Osteocyte (in vitro differentiated cells): ENCODE data around the gene TAT. TPM values are rescaled to one million over a fixed set of nuclear protein-coding genes. Genes with fewer than 3 reads are reported as not detected.

Source experiments
- DNase-seq: peaks from one replicate; pipeline ENCODE4 v3.0.0; 2021; ENCODE audit warnings: mixed read lengths; ENCODE audit not compliant: unreplicated experiment; ENCODE audit errors: extremely low spot score
- H3K27ac Mint-ChIP-seq: one replicate; pipeline ENCODE4 v1.8.0; 2021; ENCODE audit warnings: mild to moderate bottlenecking, mixed read lengths; ENCODE audit not compliant: unreplicated experiment
- H3K27me3 Mint-ChIP-seq: one replicate; pipeline ENCODE4 v1.8.0; 2021; ENCODE audit warnings: mixed read lengths; ENCODE audit not compliant: unreplicated experiment
- H3K36me3 Mint-ChIP-seq: one replicate; pipeline ENCODE4 v1.8.0; 2021; ENCODE audit warnings: mixed read lengths; ENCODE audit not compliant: unreplicated experiment
- H3K4me1 Mint-ChIP-seq: one replicate; pipeline ENCODE4 v1.8.0; 2021; ENCODE audit warnings: mixed read lengths; ENCODE audit not compliant: unreplicated experiment
- H3K4me3 Mint-ChIP-seq: one replicate; pipeline ENCODE4 v1.8.0; 2021; ENCODE audit warnings: mild to moderate bottlenecking, moderate library complexity, mixed read lengths; ENCODE audit not compliant: unreplicated experiment
- H3K9me3 Mint-ChIP-seq: one replicate; pipeline ENCODE4 v1.8.0; 2021; ENCODE audit warnings: mixed read lengths; ENCODE audit not compliant: unreplicated experiment
- long read RNA-seq: library from polyadenylated mRNA; unstranded; transcript quantifications from one replicate; pipeline ENCODE4 v2.0.0, GENCODE V29; 2021
- total RNA-seq: library from RNA; stranded (reverse); gene quantifications from 2 replicates; pipeline ENCODE4 v1.2.1, GENCODE V29; 2021
- TF ChIP-seq, protein P1 (sequence below): fragments of 200-600 bp; sonication (generic); IDR thresholded peaks from 2 replicates; pipeline ENCODE4 v1.5.0; 2021; ENCODE audit warnings: antibody characterized with exemption, mild to moderate bottlenecking, moderate library complexity

The TAT gene
- total RNA-seq: not detected in 2 replicates
- long read RNA-seq: 0 reads

DNA sequence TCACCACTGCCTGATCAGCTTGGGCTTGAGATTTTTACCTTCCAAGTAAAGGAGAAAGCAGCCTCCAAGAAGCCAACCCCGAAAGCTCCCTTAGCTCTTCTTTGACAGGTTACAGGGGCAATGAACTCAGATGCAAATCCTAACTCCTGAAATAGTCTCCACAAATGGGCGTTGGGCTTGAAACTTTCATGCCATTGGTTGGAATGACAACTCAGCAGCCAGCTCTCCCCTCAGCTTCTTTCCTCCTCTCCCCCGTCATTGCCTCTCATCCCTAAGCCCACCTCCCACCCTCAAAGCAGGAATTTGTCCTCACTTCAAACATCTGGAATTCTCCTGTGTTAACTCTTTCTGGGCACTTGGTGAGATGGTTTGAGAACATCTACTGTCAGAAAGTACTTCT lies at the start of gene TAT:
TAT (minus strand) TSS at position 122 of the 400 bp plus-strand sequence. CDS start 677 bp downstream, outside the sequence.
- Mint-ChIP-seq H3K27ac (no peak within 1 kb of the TSS), H3K9me3 (no peaks in the 10 kb centered on the region), H3K4me3 (no peak within 1 kb of the TSS), H3K36me3 (no peaks in the 10 kb centered on the region), H3K4me1 (no peaks in the 10 kb centered on the region), H3K27me3 (peaks cover 34% of the 10 kb centered on the region)
- TF ChIP-seq, protein P1, sequence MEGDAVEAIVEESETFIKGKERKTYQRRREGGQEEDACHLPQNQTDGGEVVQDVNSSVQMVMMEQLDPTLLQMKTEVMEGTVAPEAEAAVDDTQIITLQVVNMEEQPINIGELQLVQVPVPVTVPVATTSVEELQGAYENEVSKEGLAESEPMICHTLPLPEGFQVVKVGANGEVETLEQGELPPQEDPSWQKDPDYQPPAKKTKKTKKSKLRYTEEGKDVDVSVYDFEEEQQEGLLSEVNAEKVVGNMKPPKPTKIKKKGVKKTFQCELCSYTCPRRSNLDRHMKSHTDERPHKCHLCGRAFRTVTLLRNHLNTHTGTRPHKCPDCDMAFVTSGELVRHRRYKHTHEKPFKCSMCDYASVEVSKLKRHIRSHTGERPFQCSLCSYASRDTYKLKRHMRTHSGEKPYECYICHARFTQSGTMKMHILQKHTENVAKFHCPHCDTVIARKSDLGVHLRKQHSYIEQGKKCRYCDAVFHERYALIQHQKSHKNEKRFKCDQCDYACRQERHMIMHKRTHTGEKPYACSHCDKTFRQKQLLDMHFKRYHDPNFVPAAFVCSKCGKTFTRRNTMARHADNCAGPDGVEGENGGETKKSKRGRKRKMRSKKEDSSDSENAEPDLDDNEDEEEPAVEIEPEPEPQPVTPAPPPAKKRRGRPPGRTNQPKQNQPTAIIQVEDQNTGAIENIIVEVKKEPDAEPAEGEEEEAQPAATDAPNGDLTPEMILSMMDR: no peak
- no peak for DNase-seq

DNA sequence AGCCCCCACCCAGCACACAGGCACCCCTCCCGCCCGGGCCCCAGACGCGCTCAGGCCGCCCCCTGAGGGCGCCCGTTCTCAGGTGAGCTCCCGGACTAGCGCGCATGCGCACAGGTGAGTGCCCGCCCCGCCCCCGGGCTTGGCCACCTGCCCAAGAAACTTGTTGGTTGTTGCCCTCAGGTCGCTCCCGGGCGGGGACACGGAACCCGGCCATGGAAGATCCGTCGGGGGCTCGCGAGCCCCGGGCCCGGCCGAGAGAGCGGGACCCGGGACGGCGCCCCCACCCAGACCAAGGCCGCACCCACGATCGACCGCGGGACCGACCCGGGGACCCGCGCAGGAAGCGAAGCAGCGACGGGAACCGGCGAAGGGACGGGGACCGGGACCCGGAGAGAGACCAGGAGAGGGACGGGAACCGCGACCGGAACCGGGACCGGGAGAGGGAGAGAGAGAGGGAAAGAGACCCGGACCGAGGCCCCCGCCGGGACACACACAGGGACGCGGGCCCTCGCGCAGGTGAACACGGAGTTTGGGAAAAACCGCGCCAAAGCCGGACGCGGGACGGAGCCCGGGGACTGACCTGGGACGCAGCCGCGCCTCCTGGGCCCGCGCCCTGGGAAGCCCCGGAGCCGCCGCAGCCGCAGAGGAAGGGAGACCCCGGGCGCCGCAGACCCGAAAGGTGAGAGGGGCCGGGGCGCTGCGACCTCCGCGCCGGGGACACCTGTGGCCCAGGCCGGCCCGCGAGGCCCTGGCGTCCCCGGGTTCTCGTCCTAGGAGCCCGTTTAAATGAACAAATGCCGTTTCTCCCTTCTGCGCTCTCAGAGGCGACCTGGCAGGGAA lies 49.3 kb upstream of the TAT start, which contains the start of gene MARVELD3:
MARVELD3 (plus strand) TSS at position 167 of the 840 bp plus-strand sequence; CDS start at position 213, 46 bp downstream.
- TF ChIP-seq, protein P1: no peak
- H3K36me3 Mint-ChIP-seq: no peaks in the 10 kb centered on the region
- H3K27ac Mint-ChIP-seq: no peak within 1 kb of the TSS
- no peak for DNase-seq
- H3K9me3 Mint-ChIP-seq: no peaks in the 10 kb centered on the region
- peaks cover 6% of the 10 kb centered on the region for H3K27me3 Mint-ChIP-seq
- peak within 1 kb of the TSS; percentile 55 for H3K4me3 Mint-ChIP-seq
- peaks cover 15% of the 10 kb centered on the region for H3K4me1 Mint-ChIP-seq

GRCh38 chr16:71625113-71625850 lies 48.4 kb upstream of the TAT start:
- Mint-ChIP-seq H3K4me3 (peak overlapping the region; percentile 29), H3K36me3 (no peaks in the 10 kb centered on the region), H3K27me3 (peaks cover 12% of the 10 kb centered on the region), H3K4me1 (peaks cover 15% of the 10 kb centered on the region), H3K9me3 (no peaks in the 10 kb centered on the region), H3K27ac (no peak overlapping the region)
- TF ChIP-seq, protein P1: no peak
- DNase-seq: no peak

DNA sequence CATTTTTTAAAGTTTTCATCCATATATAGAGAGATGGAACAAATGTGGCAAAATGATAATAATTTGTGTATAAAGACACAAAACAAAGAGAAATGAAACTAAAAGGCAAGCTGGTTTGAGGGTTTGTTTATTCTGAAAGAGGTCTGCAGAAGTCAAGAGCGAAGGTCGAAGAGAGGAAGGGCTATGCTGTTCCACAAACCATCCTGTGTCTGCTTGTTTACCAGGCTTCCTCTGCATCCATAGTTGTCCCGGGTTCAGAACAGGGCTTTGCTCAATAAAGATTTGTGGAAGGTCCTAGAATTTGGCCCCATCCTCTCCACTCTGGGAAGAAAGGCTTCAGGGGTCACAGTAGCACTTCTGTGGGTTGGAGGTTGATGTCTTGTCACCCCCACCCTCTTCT lies 46.7 kb upstream of the TAT start:
- Mint-ChIP-seq H3K4me1 (peaks cover 6% of the 10 kb centered on the region), H3K9me3 (no peaks in the 10 kb centered on the region), H3K4me3 (no peak overlapping the region), H3K27ac (no peak overlapping the region), H3K27me3 (peaks cover 18% of the 10 kb centered on the region), H3K36me3 (no peaks in the 10 kb centered on the region)
- DNase-seq: no peak
- TF ChIP-seq, protein P1: no peak

DNA sequence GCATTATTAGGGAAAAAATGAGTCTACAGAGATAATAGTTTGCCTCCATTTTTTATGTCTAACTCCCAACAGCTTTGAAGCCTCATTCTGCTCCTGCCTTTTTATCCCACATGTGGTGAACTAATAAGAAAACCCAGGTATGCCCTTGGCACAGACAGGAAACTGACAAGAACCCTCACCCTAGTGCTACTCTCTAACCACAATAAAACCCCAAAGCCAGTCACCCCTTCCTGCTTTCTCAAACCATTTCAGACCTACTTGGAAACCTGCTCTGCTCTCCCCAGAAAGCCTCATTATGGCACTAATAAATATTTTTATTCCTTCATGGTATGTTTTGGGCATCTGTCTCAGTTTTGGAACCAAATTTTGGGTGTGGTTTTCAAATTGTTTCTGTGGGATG lies 45.2 kb upstream of the TAT start:
- H3K9me3 Mint-ChIP-seq: no peaks in the 10 kb centered on the region
- no peak for DNase-seq
- H3K4me3 Mint-ChIP-seq: no peak overlapping the region
- TF ChIP-seq, protein P1: no peak
- no peaks in the 10 kb centered on the region for H3K36me3 Mint-ChIP-seq
- H3K27ac Mint-ChIP-seq: no peak overlapping the region
- peaks cover 3% of the 10 kb centered on the region for H3K4me1 Mint-ChIP-seq
- H3K27me3 Mint-ChIP-seq: peaks cover 27% of the 10 kb centered on the region
